OCI-LY1 (cell line): Measurements from ENCODE around the gene LRRC63.

Source experiments
- CTCF ChIP-seq: fragments of 200-600 bp; sonication (generic), shearing (Covaris generic); IDR thresholded peaks from 2 replicates; pipeline ENCODE4 v1.5.1; 2017; ENCODE audit warnings: mild to moderate bottlenecking, antibody characterized with exemption, low read length, moderate library complexity, mixed read lengths
- EZH2 ChIP-seq: fragments of 200-600 bp; sonication (generic), shearing (Covaris generic); IDR thresholded peaks from 2 replicates; pipeline ENCODE4 v1.8.0; 2017; ENCODE audit warnings: borderline replicate concordance, mixed run types, mild to moderate bottlenecking, antibody characterized with exemption, low read length, moderate library complexity, mixed read lengths

DNA sequence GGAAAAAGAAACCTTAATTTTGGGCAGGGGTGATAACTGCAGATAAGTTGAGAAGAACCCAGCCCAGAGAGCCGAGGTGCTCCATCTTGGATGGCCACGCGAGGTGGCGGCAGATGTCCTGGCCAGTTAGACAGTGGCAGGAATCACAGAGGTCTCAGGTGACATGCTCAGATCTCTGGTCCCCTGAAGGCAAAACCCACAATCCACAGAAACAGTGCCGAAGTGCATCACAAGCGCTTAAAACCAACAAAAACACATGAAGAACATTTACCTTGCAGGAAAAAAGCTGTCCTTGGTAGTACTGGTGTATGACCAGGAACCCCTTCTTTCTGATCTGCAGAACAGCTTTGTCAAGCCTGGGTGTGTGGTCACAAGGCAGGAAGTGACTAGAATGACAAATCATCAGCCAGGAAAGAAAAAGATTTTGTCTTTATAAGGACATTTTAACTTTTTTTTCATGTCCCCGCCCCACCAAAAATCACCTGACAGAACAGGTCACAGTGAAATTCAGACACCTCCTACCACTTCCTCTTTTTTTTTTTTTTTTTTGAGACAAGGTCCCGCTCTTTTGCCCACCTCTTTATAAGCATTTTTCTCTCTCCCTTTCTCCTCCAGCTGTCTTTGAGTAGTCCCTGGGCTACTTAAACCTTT lies 29.8 kb upstream of the LRRC63 start, which contains the start of gene LCP1:
- TF ChIP-seq CTCF, result no peak
- TF ChIP-seq EZH2, result no peak
